ENCODE measurements around the gene AMPH.

The AMPH gene

DNA sequence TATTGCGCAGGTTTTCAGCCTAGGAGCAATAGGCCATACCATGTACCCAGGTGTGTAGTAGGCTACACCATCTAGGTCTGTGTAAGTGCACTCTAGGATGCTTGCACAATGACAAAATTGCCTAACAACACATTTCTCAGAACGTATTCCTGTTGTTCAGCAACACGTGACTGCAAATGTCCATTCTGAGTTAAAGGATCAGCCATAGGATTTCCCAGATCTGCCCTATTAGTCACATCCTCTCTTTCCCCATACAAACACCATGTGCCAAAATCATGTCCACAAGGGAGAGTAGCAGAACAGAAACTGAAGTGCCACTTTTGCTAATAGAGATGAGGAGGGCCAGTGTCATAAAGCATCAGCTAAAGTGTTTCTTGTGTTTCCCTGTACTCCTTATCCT lies 42.6 kb upstream of the AMPH start:
- DNase-seq (ENCODE audit: extremely low spot score) = no peak
- ChIA-PET POLR2A (no interaction called here), CTCF (no interaction called here)
- TF ChIP-seq FOXM1 (IDR thresholded peaks at IDR 0.05; ENCODE audit: borderline replicate concordance) (no peak), ARNT (IDR thresholded peaks at IDR 0.05) (no peak), SUZ12 (IDR thresholded peaks at IDR 0.05) (no peak), L3MBTL2 (conservative IDR thresholded peaks at IDR 0.05) (no peak), HDGF (IDR thresholded peaks at IDR 0.05; ENCODE audit: borderline replicate concordance) (no peak), FOXA1 (IDR thresholded peaks at IDR 0.05) (no peak), SP1 (IDR thresholded peaks at IDR 0.05) (no peak), LEF1 (IDR thresholded peaks at IDR 0.05; ENCODE audit: borderline replicate concordance) (no peak), ELF4 (IDR thresholded peaks at IDR 0.05) (no peak), ZNF384 (IDR thresholded peaks at IDR 0.05) (no peak), FOXK2 (IDR thresholded peaks at IDR 0.05) (no peak), NFRKB (IDR thresholded peaks at IDR 0.05) (no peak)

- ChIA-PET CTCF (no interaction called here), POLR2A (no interaction called here)
- DNase-seq (ENCODE audit: extremely low spot score) = no peak
- TF ChIP-seq LEF1 (IDR thresholded peaks at IDR 0.05; ENCODE audit: borderline replicate concordance) (no peak), FOXA1 (IDR thresholded peaks at IDR 0.05) (no peak), ZNF384 (IDR thresholded peaks at IDR 0.05) (no peak), FOXM1 (IDR thresholded peaks at IDR 0.05; ENCODE audit: borderline replicate concordance) (no peak), PKNOX1 (IDR thresholded peaks at IDR 0.05) (no peak), SUZ12 (IDR thresholded peaks at IDR 0.05) (no peak), L3MBTL2 (conservative IDR thresholded peaks at IDR 0.05) (no peak), TARDBP (IDR thresholded peaks at IDR 0.05) (no peak), ARNT (IDR thresholded peaks at IDR 0.05) (no peak)
Measured at GRCh38 chr7:38671911-38672905, 41.0 kb upstream of the AMPH start.

DNA sequence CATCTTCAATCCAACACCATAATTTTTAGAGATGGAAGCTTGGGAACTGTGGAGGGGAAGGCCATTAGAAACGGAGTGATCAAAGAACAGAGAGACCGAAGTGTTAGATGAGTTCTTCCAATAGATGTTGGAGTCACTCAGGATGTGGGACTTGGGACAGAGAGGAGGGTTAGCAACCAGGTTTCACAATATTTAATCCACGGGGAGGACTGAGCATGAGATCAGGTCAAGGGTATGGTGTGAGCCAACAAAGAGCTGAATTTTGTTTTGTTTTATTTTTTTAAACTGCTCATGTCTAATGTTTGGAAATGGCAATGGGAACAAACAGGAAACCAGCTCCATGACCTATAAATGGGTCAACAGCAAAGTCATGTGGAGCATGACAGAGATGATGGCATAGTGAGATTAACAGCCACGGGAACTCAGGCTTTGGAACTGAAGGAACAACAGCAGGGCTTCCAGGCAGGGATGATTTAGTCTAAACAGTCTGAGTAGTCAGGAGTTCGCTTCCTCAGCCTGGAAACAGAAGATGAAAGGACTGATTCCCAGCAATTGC lies 38.9 kb upstream of the AMPH start:
- ChIA-PET POLR2A (no interaction called here), CTCF (no interaction called here)
- no peak for DNase-seq (ENCODE audit: extremely low spot score)
- TF ChIP-seq FOXK2 (IDR thresholded peaks at IDR 0.05) (no peak), HDGF (IDR thresholded peaks at IDR 0.05; ENCODE audit: borderline replicate concordance) (no peak), L3MBTL2 (conservative IDR thresholded peaks at IDR 0.05) (no peak), FOXM1 (IDR thresholded peaks at IDR 0.05; ENCODE audit: borderline replicate concordance) (no peak)

GRCh38 chr7:38664972-38665371 lies 33.8 kb upstream of the AMPH start:
- CTCF ChIA-PET = interaction anchor here (0.8 kb wide), 1 partner anchor 163 kb away, joined by 3 read pairs; no protein-coding TSS in a partner anchor
- TF ChIP-seq FOXK2 (IDR thresholded peaks at IDR 0.05) (no peak), PKNOX1 (IDR thresholded peaks at IDR 0.05) (no peak), SP1 (IDR thresholded peaks at IDR 0.05) (no peak), BHLHE40 (IDR thresholded peaks at IDR 0.05; ENCODE audit: borderline replicate concordance) (no peak), FOXA1 (IDR thresholded peaks at IDR 0.05) (no peak), CTBP1 (IDR thresholded peaks at IDR 0.05; ENCODE audit: borderline replicate concordance) (no peak)
- POLR2A ChIA-PET = no interaction called here
- DNase-seq (ENCODE audit: extremely low spot score) = no peak

DNA sequence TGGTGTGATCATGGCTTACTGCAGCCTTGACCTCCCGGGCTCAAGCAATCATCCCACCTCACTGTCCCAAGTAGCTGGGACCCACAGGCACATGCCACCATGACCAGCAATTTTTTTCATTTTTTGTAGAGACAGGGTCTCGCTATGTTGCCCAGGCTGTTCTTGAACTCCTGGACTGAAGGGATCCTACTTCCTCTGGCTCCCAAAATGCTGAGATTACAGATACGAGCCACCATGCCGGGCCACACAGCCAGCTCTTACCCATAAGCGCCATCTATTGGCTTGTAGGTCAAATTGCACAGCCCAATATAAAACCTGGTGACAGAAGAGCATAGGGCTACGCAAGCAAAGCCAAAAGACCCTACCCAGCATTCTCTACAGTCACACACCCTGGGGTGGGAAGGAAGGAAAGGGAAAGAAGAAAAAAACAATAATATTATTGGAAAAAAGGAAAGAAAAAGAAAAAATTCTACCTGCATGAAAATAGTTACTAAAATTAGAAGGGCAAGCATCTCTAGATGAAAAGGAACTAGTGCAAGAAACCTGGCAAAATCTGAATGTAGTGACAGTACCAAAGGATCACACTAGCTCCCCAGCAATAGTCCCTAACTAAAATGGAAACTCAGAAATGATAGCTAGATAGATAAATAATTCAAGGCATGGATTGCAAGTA lies 29.4 kb upstream of the AMPH start:
- peak; percentile 56 for DNase-seq (ENCODE audit: extremely low spot score)
- ChIA-PET CTCF (interaction anchor here (0.7 to 1.2 kb wide), 2 partner anchors 213 to 262 kb away, joined by 3 to 9 read pairs; no protein-coding TSS in a partner anchor), POLR2A (no interaction called here)
- TF ChIP-seq BHLHE40 (IDR thresholded peaks at IDR 0.05; ENCODE audit: borderline replicate concordance) = no peak
- TF ChIP-seq SP1 (IDR thresholded peaks at IDR 0.05) = no peak
- TF ChIP-seq HDGF (IDR thresholded peaks at IDR 0.05; ENCODE audit: borderline replicate concordance) = no peak
- no peak for TF ChIP-seq NFRKB (IDR thresholded peaks at IDR 0.05)
- TF ChIP-seq FOXK2 (IDR thresholded peaks at IDR 0.05) = no peak
- no peak for TF ChIP-seq ELF4 (IDR thresholded peaks at IDR 0.05)
- TF ChIP-seq L3MBTL2 (conservative IDR thresholded peaks at IDR 0.05) = no peak
- no peak for TF ChIP-seq PKNOX1 (IDR thresholded peaks at IDR 0.05)

- no peak for TF ChIP-seq CTBP1 (IDR thresholded peaks at IDR 0.05; ENCODE audit: borderline replicate concordance)
- no peak for TF ChIP-seq TARDBP (IDR thresholded peaks at IDR 0.05)
- TF ChIP-seq BHLHE40 (IDR thresholded peaks at IDR 0.05; ENCODE audit: borderline replicate concordance) = no peak
- TF ChIP-seq ARNT (IDR thresholded peaks at IDR 0.05) = no peak
- no peak for TF ChIP-seq FOXK2 (IDR thresholded peaks at IDR 0.05)
- no peak for TF ChIP-seq SUZ12 (IDR thresholded peaks at IDR 0.05)
- TF ChIP-seq ELF4 (IDR thresholded peaks at IDR 0.05) = no peak
- no peak for TF ChIP-seq HDGF (IDR thresholded peaks at IDR 0.05; ENCODE audit: borderline replicate concordance)
- no peak for TF ChIP-seq PKNOX1 (IDR thresholded peaks at IDR 0.05)
- TF ChIP-seq L3MBTL2 (conservative IDR thresholded peaks at IDR 0.05) = no peak
- no peak for TF ChIP-seq SP1 (IDR thresholded peaks at IDR 0.05)
- no peak for TF ChIP-seq NFRKB (IDR thresholded peaks at IDR 0.05)
- no peak for TF ChIP-seq LEF1 (IDR thresholded peaks at IDR 0.05; ENCODE audit: borderline replicate concordance)
- no peak for TF ChIP-seq ZNF384 (IDR thresholded peaks at IDR 0.05)
- no peak for DNase-seq (ENCODE audit: extremely low spot score)
- CTCF ChIA-PET = interaction anchor here (0.7 to 1.2 kb wide), 2 partner anchors 212 to 261 kb away, joined by 3 to 9 read pairs; no protein-coding TSS in a partner anchor
- POLR2A ChIA-PET = no interaction called here
Measured at GRCh38 chr7:38659931-38660330, 28.8 kb upstream of the AMPH start.

Data from HEK293T (cell line).